Trophoblast cell (in vitro differentiated cells and primary cell): ENCODE results near the gene OSTC.

Experiments used
- DNase-seq, 2 donors: peaks; one replicate each; pipeline ENCODE4 v3.0.0-alpha.2; 2016
- H2AFZ ChIP-seq: 2 replicates; pipeline ENCODE4 v1.6.1; 2013; ENCODE audit warnings: low read length, moderate library complexity, mild to moderate bottlenecking; ENCODE audit not compliant: insufficient read depth, poor library complexity
- H2AK5ac ChIP-seq: 2 replicates; pipeline ENCODE4 v1.6.1; 2013; ENCODE audit warnings: mild to moderate bottlenecking, low read length
- H2BK120ac ChIP-seq: 2 replicates; pipeline ENCODE4 v1.6.1; 2013; ENCODE audit warnings: low read length, mild to moderate bottlenecking, moderate library complexity; ENCODE audit not compliant: insufficient read depth, poor library complexity
- H2BK12ac ChIP-seq: 2 replicates; pipeline ENCODE4 v1.6.1; 2013; ENCODE audit warnings: mild to moderate bottlenecking, low read length, moderate library complexity
- H2BK5ac ChIP-seq: 2 replicates; pipeline ENCODE4 v1.6.1; 2013; ENCODE audit warnings: low read length, low read depth, moderate library complexity, mild to moderate bottlenecking; ENCODE audit not compliant: poor library complexity
- H3K14ac ChIP-seq: 2 replicates; pipeline ENCODE4 v1.6.1; 2013; ENCODE audit warnings: mild to moderate bottlenecking, low read length
- H3K18ac ChIP-seq: 2 replicates; pipeline ENCODE4 v1.6.1; 2013; ENCODE audit warnings: mild to moderate bottlenecking, low read length
- H3K23ac ChIP-seq: 2 replicates; pipeline ENCODE4 v1.6.1; 2013; ENCODE audit warnings: low read length
- H3K27ac ChIP-seq: 2 replicates; pipeline ENCODE4 v1.5.1; 2013; ENCODE audit warnings: low read depth, mild to moderate bottlenecking, inconsistent platforms, low read length, moderate library complexity
- H3K27me3 ChIP-seq: 2 replicates; pipeline ENCODE4 v1.6.1; 2013; ENCODE audit warnings: inconsistent platforms, mild to moderate bottlenecking, low read length, moderate library complexity; ENCODE audit not compliant: insufficient read depth
- H3K36me3 ChIP-seq, 2 experiments: 1 replicate in 1 of 2; 2 replicates in 1 of 2; pipeline ENCODE4 v1.6.1; 2013; ENCODE audit warnings: low read length in 2 of 2, mild to moderate bottlenecking in 2 of 2, moderate library complexity in 1 of 2; ENCODE audit not compliant: insufficient read depth in 2 of 2, control insufficient read depth in 1 of 2
- H3K4ac ChIP-seq: 2 replicates; pipeline ENCODE4 v1.6.1; 2013; ENCODE audit warnings: low read depth, mild to moderate bottlenecking, low read length, moderate library complexity
- H3K4me1 ChIP-seq, 2 experiments: 1 replicate in 1 of 2; 2 replicates in 1 of 2; pipeline ENCODE4 v1.6.1; 2013; ENCODE audit warnings: low read length in 2 of 2, mild to moderate bottlenecking in 2 of 2, moderate library complexity in 1 of 2; ENCODE audit not compliant: insufficient read depth in 2 of 2, control insufficient read depth in 1 of 2
- H3K4me2 ChIP-seq: 2 replicates; pipeline ENCODE4 v1.6.1; 2013; ENCODE audit warnings: inconsistent platforms, mild to moderate bottlenecking, low read length, moderate library complexity
- H3K4me3 ChIP-seq: 2 replicates; pipeline ENCODE4 v1.5.1; 2013; ENCODE audit warnings: mild to moderate bottlenecking, low read depth, low read length, inconsistent platforms
- H3K79me1 ChIP-seq: one replicate; pipeline ENCODE4 v1.6.1; 2013; ENCODE audit warnings: low read length
- H3K79me2 ChIP-seq: 2 replicates; pipeline ENCODE4 v1.6.1; 2013; ENCODE audit warnings: low read length, mild to moderate bottlenecking; ENCODE audit not compliant: control insufficient read depth, insufficient read depth, poor library complexity
- H3K9ac ChIP-seq: 2 replicates; pipeline ENCODE4 v1.6.1; 2013; ENCODE audit warnings: mild to moderate bottlenecking, low read length
- H3K9me3 ChIP-seq: 2 replicates; pipeline ENCODE4 v1.6.1; 2013; ENCODE audit warnings: low read depth, mild to moderate bottlenecking, control low read depth, inconsistent platforms, low read length; ENCODE audit not compliant: insufficient read depth
- H4K12ac ChIP-seq: 2 replicates; pipeline ENCODE4 v1.6.1; 2013; ENCODE audit warnings: low read depth, mild to moderate bottlenecking, low read length, moderate library complexity
- H4K8ac ChIP-seq: 2 replicates; pipeline ENCODE4 v1.6.1; 2013; ENCODE audit warnings: low read depth, mild to moderate bottlenecking, low read length, moderate library complexity
- H4K91ac ChIP-seq: one replicate; pipeline ENCODE4 v1.6.1; 2013; ENCODE audit warnings: low read depth, mild to moderate bottlenecking, low read length, moderate library complexity
- WGBS: extraction: QIAGEN DNeasy Blood & Tissue Kit; methylation state at CpG from one replicate; pipeline ENCODE4 v1.1.7; 2013; ENCODE audit warnings: missing lambda C conversion rate; ENCODE audit not compliant: insufficient read length, insufficient coverage; ENCODE audit errors: extremely low coverage; 5-methylcytosine and 5-hydroxymethylcytosine counted together

Gene OSTC

DNA sequence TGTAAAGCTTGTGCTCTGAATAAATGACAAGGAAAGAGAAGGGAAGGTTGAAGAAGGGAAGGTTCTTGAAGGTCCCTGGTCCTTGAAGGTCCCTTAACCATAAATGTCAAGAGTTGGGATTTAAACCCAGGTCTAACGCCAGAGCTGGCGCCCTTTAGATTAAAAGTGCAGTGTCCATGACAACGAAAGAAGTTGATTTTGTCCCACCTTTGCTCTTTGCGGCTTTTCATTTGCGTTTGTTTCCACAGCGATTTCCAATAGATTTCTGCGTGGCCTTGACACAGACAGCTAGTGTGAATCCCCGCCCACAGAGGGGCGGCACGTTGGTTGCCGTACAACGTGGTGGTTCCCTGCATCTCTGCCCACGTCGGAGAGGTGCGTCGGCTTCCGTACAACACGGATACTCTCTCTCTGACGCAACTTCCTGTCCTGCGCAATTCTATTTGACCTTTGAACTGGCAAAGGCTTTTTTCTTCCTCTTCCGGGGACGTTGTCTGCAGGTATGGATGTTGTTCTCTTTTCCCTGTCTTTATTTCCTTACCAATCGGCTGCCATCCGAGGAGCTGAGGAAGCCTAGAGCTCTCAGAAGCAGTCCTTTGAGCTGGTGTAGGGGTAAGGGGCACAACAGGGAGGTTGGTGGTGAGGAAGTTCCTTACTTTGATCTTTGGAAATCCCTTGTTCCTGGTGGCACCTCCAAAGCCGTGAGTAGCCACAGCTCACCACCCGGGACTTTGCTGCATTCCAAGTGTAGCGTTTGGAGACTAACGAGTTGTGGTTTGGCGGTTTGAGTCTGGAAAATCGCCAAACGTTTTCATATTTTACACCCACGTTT, 30.1 kb upstream of the OSTC start, which contains the start of gene RPL34:
Gene RPL34, plus strand, starts transcription at position 476 of the 832 bp plus-strand sequence. CDS start 1,384 bp downstream, outside the sequence.
- Histone ChIP-seq H3K9ac (peak within 1 kb of the TSS; percentile 96), H3K27ac (peak within 1 kb of the TSS; percentile 70), H3K79me2 (peaks cover 8% of the 10 kb centered on the region), H2BK12ac (no peak within 1 kb of the TSS), H3K36me3 (peaks cover 9 to 24% of the 10 kb centered on the region in 2 experiments), H2AFZ (peak within 1 kb of the TSS; percentile 14), H4K12ac (peak within 1 kb of the TSS; percentile 81), H2AK5ac (peak within 1 kb of the TSS; percentile 18), H2BK5ac (peak within 1 kb of the TSS; percentile 66), H3K14ac (peak within 1 kb of the TSS; percentile 28), H3K18ac (peak within 1 kb of the TSS; percentile 34), H2BK120ac (peak within 1 kb of the TSS; percentile 4), H4K91ac (peak within 1 kb of the TSS; percentile 68), H3K4me2 (peak within 1 kb of the TSS; percentile 88), H3K9me3 (no peaks in the 10 kb centered on the region), H3K23ac (peak within 1 kb of the TSS; percentile 45), H3K4me3 (peak within 1 kb of the TSS; percentile 82), H3K4me1 (peaks cover 0 to 6% of the 10 kb centered on the region in 2 experiments), H4K8ac (peak within 1 kb of the TSS; percentile 83), H3K27me3 (no peaks in the 10 kb centered on the region), H3K79me1 (peaks cover 5% of the 10 kb centered on the region), H3K4ac (peak within 1 kb of the TSS; percentile 93)
- WGBS = no CpG with 5 or more reads among the region's 32 CpGs
- peak; percentile 97 to 99 for DNase-seq

DNA sequence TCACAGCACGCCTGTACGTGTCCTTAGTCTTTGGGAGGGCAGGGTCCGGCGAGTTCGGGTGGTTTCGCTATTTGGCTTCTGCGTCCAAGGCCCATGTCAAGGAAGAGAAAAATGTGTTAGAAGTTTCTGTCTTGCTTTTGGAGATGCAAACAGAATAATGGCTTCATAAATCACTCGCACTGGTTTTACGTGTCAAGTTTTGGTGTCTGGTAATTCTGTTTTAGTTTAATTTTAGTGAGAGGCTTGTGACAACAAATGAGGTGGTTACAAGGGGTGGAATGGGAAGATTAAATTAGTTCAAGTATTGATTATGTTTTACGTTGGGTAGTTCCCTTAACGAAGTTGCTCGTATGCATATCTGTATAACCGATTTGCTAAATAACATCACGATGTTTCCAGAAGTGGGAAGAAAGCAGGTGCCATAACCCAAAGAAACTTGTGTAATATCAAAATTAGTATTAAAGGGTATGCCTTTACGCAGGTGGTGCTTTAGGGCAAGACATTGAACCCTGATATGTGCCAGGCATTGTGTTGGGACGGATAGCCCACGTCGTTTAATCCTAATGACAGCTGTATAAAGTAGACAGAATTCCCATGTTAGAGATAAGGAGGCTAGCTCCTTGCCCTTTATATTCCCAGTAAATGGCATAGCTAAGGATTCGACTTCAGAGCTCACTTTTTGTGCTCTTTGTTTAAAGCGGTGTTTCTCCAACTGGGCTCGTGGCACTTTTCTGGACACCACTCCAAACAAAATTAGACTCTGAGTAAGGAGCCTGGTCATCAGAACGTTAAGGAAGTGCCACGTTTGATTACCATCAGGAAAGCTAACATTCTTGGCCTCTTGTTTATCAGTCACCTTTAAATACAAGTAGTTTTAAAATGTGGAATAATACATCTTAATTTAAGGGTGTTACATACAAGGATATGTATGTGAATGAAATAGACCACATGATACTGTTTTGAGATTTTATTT, 29.2 kb upstream of the OSTC start:
- H4K91ac ChIP-seq = peak overlapping the region; percentile 68
- H3K27ac ChIP-seq = peak overlapping the region; percentile 70
- no peaks in the 10 kb centered on the region for H3K27me3 ChIP-seq
- H3K4ac ChIP-seq = peak overlapping the region; percentile 93
- peaks cover 5% of the 10 kb centered on the region for H3K79me1 ChIP-seq
- H2AK5ac ChIP-seq = peak overlapping the region; percentile 18
- peak overlapping the region; percentile 83 for H4K8ac ChIP-seq
- H3K79me2 ChIP-seq = peaks cover 8% of the 10 kb centered on the region
- H3K9ac ChIP-seq = peak overlapping the region; percentile 96
- WGBS = no CpG with 5 or more reads among the region's 23 CpGs
- H3K14ac ChIP-seq = peak overlapping the region; percentile 28
- peaks cover 15 to 31% of the 10 kb centered on the region in 2 experiments for H3K36me3 ChIP-seq
- no peak for DNase-seq
- peak overlapping the region; percentile 81 for H4K12ac ChIP-seq
- H2BK12ac ChIP-seq = no peak overlapping the region
- peak overlapping the region; percentile 4 for H2BK120ac ChIP-seq
- peak overlapping the region; percentile 34 for H3K18ac ChIP-seq
- H3K9me3 ChIP-seq = no peaks in the 10 kb centered on the region
- H3K4me3 ChIP-seq = peak overlapping the region; percentile 82
- peak overlapping the region; percentile 45 for H3K23ac ChIP-seq
- no peak overlapping the region for H2AFZ ChIP-seq
- peak overlapping the region; percentile 88 for H3K4me2 ChIP-seq
- peak overlapping the region; percentile 66 for H2BK5ac ChIP-seq
- peaks cover 0 to 6% of the 10 kb centered on the region in 2 experiments for H3K4me1 ChIP-seq

DNA sequence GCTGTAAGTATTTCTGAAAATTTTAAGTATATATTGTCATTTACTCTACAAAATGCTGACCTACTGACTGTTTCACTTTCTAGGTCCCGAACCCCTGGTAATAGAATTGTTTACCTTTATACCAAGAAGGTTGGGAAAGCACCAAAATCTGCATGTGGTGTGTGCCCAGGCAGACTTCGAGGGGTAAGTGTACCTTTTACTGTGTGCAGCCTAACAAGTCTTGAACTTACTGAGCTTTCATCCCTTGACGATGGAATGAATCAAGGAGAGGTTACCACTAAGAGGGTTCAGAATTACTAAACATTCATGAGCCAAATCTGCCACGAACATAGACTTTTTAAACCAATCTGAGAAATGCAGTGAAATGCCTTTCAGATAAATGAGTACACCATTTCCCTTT, 28.4 kb upstream of the OSTC start:
- H2BK5ac ChIP-seq = no peak overlapping the region
- DNase-seq = no peak
- peaks cover 0 to 6% of the 10 kb centered on the region in 2 experiments for H3K4me1 ChIP-seq
- H3K9me3 ChIP-seq = no peaks in the 10 kb centered on the region
- no peak overlapping the region for H4K12ac ChIP-seq
- no peak overlapping the region for H4K91ac ChIP-seq
- H2AFZ ChIP-seq = no peak overlapping the region
- H3K4me3 ChIP-seq = no peak overlapping the region
- peak overlapping the region; percentile 46 for H3K4me2 ChIP-seq
- no peak overlapping the region for H3K9ac ChIP-seq
- WGBS = no CpG with 5 or more reads among the region's 4 CpGs
- peaks cover 5% of the 10 kb centered on the region for H3K79me1 ChIP-seq
- H3K23ac ChIP-seq = no peak overlapping the region
- peaks cover 23 to 39% of the 10 kb centered on the region in 2 experiments for H3K36me3 ChIP-seq
- no peak overlapping the region for H2AK5ac ChIP-seq
- no peaks in the 10 kb centered on the region for H3K27me3 ChIP-seq
- no peak overlapping the region for H2BK12ac ChIP-seq
- peak overlapping the region; percentile 72 for H3K4ac ChIP-seq
- H2BK120ac ChIP-seq = no peak overlapping the region
- no peak overlapping the region for H3K14ac ChIP-seq
- no peak overlapping the region for H4K8ac ChIP-seq
- H3K27ac ChIP-seq = no peak overlapping the region
- H3K18ac ChIP-seq = no peak overlapping the region
- peaks cover 8% of the 10 kb centered on the region for H3K79me2 ChIP-seq

DNA sequence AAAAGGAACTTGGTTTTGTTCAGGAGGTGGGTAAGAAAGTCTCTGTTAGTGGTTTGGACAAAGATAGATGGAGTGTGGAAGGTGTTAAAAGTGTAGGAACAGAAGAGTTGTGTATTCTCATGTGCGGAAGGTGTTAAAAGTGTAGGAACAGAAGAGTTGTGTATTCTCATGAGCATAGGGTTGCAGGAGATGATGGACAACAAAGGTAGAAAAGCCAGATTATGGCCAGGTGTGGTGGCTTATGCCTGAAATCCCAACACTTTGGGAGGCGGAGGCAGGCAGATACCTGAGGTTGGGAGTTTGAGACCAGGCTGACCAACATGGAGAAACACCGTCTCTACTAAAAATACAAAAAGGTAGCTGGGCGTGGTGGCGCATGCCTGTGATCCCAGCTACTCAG, 27.6 kb upstream of the OSTC start:
- Histone ChIP-seq H3K4me1 (peaks cover 0 to 6% of the 10 kb centered on the region in 2 experiments), H3K36me3 (peaks cover 27 to 41% of the 10 kb centered on the region in 2 experiments), H3K9me3 (no peaks in the 10 kb centered on the region), H3K4ac (peak overlapping the region; percentile 37), H4K91ac (no peak overlapping the region), H3K27me3 (no peaks in the 10 kb centered on the region), H3K18ac (no peak overlapping the region), H4K12ac (no peak overlapping the region), H3K9ac (no peak overlapping the region), H3K4me3 (no peak overlapping the region), H2BK5ac (no peak overlapping the region), H3K14ac (no peak overlapping the region), H3K4me2 (no peak overlapping the region), H2AK5ac (no peak overlapping the region), H3K79me1 (peaks cover 5% of the 10 kb centered on the region), H4K8ac (no peak overlapping the region), H2BK12ac (no peak overlapping the region), H2BK120ac (no peak overlapping the region), H2AFZ (no peak overlapping the region), H3K27ac (no peak overlapping the region), H3K23ac (no peak overlapping the region), H3K79me2 (peaks cover 8% of the 10 kb centered on the region)
- no peak for DNase-seq
- WGBS = no CpG with 5 or more reads among the region's 5 CpGs
